Inflammatory macrophage treated with lipopolysaccharide for 1 hour (primary cell): Measurements from ENCODE around the gene PSME1.

Source experiments
- DNase-seq, 2 donors: peaks; one replicate each; pipeline ENCODE4 v3.0.0-alpha.2; 2020 to 2022

PSME1 gene

DNA sequence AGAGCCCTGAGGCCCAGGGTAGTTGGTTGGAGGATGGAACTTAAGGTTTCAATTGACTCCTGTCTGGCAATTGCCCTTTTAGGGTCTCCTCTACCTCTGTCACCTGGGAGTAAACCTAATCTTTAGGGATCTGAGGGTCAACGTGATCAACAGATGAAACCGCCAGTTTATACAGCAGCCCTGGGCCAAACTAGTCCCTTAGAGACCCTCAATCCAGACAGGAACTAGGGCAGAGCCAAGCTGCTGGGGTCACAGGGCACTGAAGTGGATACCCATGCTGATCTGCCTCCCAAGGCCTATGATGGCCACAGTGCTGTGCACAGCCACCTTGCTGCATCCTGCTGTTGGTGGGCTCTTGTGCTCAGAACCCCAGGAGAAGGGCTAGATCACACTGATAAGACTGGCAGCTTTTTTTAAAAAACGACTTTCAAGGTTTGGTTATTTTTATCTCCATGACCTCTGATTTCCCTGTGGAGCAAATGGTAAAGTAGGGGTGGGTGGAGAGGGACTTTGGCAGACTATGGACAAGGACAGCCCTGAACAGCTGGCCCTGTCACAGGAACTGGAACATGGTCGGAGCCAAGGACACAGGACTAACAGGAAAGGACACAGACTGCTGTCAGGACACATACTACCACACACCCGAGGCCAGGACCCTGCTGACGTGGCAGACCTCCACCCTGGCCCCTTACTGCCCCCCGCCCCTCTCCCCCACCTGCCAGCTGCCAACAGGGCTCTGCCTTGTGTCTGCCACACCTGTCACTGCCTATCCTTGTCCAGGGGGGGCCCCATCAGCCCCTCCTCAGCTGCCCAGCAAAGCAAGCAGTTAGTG is 5.1 kb upstream of the PSME1 start:
- no peak for DNase-seq

DNA sequence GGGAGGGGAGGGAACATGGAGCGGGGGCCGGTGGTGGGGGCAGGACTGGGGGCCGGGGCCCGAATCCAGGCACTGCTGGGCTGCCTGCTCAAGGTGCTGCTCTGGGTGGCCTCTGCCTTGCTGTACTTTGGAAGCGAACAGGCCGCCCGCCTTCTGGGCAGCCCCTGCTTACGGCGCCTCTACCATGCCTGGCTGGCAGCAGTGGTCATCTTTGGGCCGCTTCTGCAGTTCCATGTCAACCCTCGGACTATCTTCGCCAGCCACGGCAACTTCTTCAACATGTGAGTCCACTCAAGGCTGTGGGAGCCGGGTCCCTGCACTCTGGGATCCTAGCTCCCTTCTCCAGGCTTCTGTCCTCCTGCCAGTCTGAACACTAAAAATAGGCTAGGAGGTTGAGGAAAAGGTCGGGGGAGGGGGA is 4.4 kb upstream of the PSME1 start:
- DNase-seq = no peak

DNA sequence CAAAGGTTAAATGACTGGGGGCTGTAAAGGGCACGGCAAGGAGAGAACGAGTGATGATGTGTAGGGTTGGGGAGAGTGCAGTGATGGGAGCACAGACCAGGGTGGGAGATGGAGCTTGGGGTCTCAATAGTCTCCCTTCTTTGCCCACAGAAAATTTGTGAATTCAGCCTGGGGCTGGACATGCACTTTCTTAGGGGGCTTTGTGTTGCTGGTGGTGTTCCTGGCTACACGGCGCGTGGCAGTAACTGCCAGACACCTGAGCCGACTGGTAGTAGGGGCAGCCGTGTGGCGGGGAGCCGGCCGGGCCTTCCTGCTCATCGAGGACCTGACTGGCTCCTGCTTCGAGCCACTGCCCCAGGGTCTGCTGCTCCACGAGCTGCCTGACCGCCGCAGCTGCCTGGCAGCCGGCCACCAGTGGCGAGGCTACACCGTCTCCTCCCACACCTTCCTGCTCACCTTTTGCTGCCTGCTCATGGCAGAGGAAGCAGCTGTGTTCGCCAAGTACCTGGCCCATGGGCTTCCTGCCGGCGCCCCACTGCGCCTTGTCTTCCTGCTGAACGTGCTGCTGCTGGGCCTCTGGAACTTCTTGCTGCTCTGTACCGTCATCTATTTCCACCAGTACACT is 3.8 kb upstream of the PSME1 start:
- DNase-seq = no peak

DNA sequence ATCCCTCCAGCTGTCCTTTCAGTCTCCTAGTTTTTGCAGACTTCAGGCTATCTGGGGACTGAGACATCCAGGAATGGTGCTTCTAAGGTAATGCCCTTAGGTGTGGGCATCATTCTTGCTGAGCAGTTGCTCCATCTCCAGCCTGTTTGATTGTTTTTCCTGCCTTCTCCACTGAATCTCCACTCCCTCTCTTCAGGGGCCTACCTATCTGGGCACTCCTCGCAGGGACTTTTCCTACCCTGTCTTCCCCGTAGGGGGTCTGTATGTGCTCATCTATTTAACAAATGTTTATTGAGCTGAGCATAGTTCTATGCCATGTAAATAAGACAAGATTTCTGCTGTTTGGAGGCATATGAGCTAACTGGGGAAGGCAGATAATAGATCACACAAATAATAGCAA is 3.0 kb upstream of the PSME1 start:
- no peak for DNase-seq

DNA sequence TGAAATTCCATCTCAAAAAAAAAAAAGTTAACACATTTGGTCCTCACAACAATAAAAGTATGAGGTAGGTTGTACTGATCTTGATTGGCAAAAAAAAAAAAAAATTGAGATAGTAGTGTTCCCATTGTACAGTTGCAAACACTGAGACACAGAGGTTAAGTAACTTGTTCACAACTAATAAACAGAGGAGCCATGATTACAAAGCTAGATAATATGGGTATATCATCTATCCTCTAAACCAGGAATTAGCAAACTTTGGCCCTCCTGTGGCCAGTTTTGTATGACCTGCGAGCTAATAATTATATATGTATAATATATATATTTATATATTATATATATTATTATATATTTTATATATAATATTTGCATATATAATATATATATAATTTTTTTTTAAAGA is 2.3 kb upstream of the PSME1 start:
- DNase-seq = no peak

DNA sequence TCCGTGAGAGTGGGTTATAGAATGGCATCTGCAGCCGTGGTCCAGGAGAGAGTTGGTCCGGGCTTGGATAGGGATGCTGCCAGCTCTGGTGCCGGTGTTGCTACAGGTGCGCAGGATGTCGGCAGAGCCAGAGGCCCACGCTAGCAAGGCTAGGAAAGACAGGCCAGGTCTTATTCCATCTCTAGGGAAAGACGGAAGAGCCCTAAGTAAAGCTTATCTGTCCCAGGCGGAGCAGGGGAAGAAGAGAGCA is 485 bp upstream of the PSME1 start:
- DNase-seq = no peak

DNA sequence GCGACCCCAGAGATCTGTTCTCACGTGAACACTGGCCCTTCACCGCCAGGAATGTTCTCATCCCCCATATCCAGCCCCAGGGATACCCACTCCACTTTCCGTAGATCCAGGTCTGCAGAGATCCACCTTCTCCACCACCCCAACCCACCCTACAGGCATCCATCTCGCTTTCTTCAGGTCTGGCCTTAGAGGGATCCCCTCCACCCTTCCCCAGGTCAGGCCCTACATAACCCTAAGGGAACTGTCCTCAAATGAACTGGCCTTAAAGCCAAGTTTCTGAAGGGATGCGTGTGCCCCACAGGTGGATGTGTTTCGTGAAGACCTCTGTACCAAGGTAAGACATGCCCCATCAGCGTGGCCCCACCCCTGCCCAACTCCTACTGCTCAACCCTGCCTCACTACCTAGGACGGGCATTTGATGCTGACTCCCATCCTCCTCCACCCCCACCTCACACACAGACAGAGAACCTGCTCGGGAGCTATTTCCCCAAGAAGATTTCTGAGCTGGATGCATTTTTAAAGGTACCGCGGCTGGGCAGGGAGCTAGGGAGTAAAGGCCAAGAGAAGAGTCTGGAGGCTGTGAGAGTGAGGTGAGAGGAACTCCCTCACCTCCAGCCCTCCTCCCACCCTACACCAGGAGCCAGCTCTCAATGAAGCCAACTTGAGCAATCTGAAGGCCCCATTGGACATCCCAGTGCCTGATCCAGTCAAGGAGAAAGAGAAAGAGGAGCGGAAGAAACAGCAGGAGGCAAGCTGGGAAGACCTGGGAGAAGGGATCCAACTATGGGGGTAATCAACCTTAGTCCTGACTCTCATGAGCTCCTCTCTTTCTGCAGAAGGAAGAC is 912 bp downstream of the PSME1 start:
- DNase-seq = no peak

DNA sequence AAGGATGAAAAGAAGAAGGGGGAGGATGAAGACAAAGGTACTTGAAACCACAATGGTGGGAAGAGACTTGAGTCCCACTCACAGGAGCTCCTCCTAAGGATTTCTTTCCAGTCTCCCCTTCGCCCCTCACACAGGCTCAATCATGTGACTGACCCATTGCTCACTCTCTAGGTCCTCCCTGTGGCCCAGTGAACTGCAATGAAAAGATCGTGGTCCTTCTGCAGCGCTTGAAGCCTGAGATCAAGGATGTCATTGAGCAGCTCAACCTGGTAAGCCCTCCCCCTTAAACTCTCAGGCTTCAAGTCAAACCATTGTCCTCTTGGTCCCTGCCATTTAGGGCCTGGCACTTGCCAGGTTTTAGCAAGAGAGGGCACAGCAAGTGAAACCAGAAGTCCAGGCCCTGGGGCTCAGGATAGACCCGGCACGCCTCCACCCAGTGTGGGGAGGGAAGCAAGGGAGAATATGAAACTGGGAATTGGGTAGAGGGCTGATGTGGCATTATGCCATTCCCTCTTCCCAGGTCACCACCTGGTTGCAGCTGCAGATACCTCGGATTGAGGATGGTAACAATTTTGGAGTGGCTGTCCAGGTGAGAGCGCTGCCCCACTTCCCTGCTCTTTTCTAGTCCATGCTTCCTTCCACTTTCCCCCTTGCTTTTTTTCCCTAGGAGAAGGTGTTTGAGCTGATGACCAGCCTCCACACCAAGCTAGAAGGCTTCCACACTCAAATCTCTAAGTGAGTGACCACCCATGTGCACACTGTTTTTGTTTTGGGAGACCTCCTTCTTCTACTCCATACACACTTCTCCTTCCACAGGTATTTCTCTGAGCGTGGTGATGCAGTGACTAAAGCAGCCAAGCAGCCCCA is 1.8 kb downstream of the PSME1 start:
- DNase-seq = no peak

DNA sequence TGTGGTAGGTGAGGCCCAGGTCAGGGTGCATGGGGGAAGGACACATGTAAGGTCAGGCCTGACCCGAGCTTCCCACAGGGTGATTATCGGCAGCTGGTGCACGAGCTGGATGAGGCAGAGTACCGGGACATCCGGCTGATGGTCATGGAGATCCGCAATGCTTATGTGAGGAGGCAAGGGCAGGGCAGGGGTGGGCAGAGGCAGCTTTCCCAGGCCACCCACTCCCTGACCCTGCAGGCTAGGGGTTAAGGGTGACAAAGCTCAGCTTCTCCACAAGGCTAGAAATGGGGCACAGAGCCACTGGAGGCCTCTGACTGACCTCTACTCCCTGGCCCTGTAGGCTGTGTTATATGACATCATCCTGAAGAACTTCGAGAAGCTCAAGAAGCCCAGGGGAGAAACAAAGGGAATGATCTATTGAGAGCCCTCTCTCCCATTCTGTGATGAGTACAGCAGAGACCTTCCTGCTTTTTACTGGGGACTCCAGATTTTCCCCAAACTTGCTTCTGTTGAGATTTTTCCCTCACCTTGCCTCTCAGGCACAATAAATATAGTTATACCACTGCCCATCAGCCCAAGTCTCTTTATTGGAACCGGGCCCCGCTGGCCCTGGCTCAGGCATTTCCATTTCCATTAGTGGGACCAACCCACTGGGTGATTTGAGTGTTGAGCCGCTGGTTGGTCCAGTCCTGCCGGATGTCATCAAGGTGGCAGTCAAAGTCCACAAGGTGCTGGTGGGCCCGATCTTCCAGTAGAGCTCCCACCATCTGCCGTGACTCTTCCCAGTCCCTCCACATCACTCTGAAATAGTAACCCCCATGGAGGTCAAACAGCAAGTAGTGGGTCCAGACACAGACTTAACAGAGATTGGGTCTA is 2.6 kb downstream of the PSME1 start:
- peak in 1 of 2 donors; percentile 43 for DNase-seq

DNA sequence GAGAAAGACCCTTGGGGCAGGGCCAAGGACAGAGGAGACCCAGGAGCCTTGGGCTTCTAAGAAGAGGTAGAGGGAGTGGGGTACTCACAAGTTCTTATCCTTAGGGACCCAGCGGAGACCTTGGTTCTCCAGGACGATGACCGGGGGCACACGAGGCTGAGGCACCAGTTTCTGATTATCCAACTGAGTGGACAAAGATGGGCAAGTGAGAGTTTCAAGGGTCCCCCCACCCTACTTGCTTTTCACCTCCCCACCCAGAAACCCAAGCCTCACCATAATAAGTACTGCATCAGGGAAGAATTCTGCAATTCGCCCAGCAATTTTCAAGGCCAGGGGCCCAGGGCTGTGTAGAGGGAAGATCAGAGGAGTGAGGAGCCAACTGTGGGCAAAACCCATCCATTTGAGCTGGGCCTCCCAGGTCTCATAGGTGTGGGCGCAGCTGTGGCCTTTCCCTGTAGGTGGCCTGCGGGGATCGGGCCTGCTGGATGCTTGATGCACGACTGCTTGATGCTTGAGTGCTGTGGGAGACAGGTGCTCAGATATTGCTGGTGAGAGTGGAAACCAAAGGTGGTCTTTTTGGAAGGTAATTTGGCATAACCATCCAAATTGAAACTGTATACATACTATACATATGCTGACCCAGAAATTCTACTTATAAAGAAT is 3.4 kb downstream of the PSME1 start:
- no peak for DNase-seq

DNA sequence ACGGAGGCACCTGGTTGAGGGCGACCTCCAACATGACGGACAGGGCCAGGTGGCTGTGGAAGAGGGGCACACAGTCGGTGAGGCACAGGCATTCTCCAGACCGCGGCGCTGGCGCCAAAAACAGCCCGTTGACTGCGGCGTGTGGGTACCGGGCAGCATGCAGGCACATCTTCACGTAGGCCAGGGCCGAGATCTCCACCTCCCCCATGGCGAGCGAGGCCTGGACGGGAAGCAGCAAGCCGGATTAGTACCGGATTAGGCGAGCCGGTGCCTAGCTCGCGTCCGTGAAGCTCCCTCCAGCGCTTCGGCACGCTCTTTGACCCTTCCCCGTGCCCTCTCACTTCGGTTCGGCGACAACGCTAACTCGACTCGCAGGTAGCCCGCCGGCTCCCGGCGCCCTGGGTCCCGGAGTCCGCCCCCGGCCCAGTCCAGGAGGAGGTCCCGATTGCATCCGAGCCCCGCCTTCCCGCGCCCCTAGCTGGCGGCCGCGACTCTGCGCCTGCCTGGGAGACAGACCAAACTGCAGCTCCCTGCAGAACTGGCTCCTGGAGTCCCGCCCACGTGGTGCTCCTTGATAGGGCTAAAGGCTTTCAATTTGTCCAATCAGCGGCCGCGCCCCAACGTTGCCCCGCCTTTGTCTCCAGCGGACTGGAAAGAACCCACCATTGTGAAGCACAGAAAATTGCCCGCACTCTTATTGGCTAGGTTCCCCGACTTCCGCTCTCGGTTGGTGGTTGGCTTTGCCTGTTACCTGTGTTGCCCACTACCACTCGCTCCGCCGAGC is 5.3 kb downstream of the PSME1 start, which contains the start of gene EMC9:
Gene EMC9 (minus strand): TSS at position 495 of the 784 bp plus-strand sequence. CDS start 287 bp downstream, at position 208.
- DNase-seq = peak; percentile 100

DNA sequence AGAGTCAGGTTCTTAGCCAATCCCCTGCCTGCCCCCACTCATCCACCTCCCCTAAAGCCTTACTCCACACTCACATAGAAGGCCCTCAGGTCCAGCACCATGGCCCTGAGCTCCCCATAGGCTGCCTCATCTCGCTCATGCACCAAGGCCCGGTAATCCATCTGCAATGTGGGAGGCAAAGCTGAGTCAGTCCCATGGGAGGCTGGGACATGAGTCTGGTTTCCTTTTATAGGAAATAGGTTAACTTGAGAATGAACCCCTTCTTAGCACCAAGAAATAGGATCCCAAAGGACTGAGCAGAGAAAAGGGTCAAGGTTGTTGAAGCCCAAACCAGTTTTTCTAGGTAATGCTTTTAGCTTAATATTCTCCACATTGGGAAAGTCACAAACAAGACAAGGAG is 7.5 kb downstream of the PSME1 start:
- DNase-seq = peak in 1 of 2 donors; percentile 35

DNA sequence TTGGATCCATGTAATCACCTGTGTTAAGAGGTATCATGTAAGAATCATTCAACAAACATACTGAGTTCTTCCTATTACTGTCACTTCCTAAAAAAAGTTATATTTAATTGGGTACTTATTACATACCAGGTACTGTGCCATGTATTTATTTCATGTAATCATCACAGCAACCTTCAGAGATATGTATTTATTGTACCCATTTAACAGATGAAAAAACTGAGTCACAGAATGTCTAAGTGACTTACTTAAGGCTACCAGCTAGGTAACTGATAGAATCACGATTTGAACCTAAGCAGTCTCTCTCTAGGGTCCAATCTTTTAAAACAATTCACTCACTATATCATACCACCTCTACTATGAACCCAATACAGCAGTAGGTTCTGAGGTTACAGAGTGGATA is 8.5 kb downstream of the PSME1 start:
- no peak for DNase-seq

DNA sequence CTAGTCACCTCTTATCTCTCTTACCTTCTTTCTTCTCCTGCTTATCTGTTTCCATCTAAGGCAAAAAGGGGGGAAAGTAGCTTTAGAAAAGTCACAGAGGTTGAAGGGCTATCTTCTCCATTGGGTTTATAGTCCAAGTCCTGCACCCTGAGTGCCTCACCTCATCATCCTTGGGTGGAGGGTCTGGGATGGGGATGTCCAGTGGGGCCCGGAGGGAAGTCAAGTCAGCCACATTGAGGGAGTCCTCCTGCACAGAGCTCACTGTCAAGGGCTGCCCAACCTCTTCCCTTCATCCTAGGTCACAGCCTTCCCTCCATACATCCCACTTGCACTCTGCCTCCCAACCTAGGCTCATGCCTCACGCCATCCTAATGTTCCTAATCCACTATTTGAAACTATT is 9.2 kb downstream of the PSME1 start:
- no peak for DNase-seq

DNA sequence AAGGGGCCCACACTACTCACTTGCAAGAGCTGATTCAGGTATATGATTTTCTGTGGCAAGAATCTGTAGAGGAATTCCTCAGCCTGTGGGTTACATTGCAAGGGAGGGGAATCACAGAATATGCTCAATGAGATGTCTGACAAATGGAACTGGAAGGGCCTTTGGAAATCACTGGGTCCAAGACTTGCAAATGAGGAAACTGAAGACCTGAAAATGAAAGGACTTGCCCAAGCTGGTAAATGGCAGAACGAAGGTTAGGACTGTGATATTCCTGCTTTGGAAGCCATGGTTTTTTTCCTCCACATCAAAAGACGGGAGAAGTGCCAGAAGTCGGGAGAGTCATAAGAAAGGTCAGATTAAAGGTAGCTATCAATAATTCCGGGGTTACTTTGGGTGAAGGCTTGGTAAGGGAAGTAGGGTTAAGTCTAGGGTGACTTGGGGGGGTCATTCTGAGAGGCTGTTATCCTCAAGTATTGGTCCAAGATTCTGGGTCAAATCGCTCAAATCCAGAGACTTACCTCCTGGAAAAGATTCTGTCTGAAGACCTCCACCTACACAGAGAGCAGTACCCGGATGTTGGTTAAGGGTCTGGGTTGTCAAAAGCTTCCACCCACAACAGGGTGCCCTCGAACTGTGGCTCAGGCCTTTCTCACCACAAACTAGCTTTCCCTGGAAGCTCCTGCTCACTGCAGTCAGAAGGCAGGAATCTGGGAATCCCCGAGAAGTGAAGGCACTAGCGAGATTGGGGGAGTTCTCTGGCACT is 9.9 kb downstream of the PSME1 start:
- peak; percentile 62 to 87 for DNase-seq

DNA sequence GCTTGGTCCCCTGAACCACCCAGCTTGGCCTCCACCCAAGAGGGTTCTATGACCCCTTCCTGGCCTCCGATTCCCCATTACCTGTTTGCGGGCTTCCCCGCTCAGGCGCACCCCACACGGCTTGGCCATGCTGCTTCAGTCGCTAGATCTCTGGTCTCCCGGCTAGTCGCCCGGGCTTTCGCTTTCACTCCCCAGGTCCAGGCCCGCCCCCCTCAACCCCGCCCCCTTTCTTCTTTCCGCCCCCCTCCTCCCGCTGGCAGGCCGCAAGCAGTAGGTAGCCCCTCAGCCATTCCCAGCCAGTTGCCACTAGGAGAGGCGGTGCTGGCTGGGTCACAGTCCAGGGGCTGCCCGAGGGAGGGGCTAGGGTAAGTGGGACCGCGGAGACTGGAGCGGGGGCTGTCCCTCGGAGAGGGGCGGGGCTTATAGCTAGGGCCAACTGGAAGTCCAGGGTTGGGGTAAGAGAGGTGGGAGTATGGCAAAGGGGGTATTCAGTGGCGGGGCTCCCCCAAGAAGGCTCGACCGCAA is 10.5 kb downstream of the PSME1 start, which contains the start of gene PSME2:
Gene PSME2 (minus strand): TSS at position 158 of the 525 bp plus-strand sequence. CDS start 29 bp downstream, at position 129.
- DNase-seq = peak; percentile 88 to 96

DNA sequence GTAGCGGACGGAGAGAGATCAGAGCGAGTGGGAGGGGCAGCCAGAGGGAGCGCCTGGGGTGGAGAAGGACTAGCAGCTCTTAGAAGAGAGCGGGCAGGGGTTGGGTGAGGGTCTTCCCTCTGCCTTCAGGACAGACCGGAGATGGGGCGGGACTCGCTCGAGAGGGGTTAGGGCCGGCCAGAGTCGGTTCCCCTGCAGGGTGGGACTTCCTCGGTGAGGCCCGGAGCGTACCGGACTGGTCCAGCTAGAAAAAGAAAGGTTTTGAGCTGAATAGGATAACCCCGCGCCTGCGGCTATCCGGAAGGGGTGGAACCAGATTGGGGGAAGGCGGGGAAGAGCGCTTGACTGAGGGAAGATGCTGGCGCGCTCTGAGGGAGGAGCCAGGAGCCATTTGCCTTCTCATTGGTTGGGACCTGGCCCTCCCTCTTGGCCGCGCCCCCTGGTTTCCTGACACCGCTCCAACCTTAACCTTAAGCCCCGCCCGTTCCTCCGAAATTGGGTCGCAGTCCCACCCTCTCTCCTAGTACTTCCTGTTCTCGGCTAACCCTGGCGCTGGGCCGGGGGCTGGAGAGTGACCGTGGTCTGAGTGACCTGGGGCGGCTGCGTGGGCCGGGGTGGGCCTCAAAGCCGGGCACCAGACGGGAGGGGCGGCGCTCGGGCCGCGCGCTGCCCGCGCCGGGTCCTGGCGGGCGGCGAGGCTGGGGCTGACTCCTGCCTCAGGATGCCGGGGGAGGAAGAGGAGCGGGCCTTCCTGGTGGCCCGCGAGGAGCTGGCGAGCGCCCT is 11.2 kb downstream of the PSME1 start, which contains the start of gene RNF31:
Gene RNF31 (plus strand): TSS at position 521 of the 783 bp plus-strand sequence. CDS start 201 bp downstream, at position 722.
- DNase-seq = peak; percentile 98
